DMS 273 (cell line): ENCODE measurements around the gene RAB11A.

ENCODE experiments used
- DNase-seq: peaks from one replicate; lab custom pipeline; 2025; ENCODE audit not compliant: unreplicated experiment; lab: John Stamatoyannopoulos, UW

The RAB11A gene

GRCh38 chr15:65869126-65869953 lies at the start of gene RAB11A:
TSS of gene RAB11A (plus strand) at chr15:65869491. CDS start at chr15:65869586, 95 bp downstream.
- DNase-seq = peak; percentile 97

GRCh38 chr15:65819563-65819960 lies 49.7 kb upstream of the RAB11A start:
- DNase-seq = no peak

GRCh38 chr15:65821070-65821469 lies 48.2 kb upstream of the RAB11A start:
- DNase-seq = no peak

GRCh38 chr15:65822316-65822715 lies 47.0 kb upstream of the RAB11A start:
- DNase-seq = no peak

- peak; percentile 78 for DNase-seq
These were observed 45.1 kb upstream of the RAB11A start for GRCh38 chr15:65824031-65824743.

GRCh38 chr15:65824941-65825544 lies 44.2 kb upstream of the RAB11A start:
- DNase-seq = no peak

GRCh38 chr15:65827065-65827464 lies 42.2 kb upstream of the RAB11A start:
- DNase-seq = no peak

- DNase-seq = no peak
These were observed 40.7 kb upstream of the RAB11A start for GRCh38 chr15:65828585-65828984.

- DNase-seq = peak; percentile 37
These were observed 40.0 kb upstream of the RAB11A start for GRCh38 chr15:65829130-65829764.

- DNase-seq = peak; percentile 98
These were observed 36.5 kb upstream of the RAB11A start for GRCh38 chr15:65832549-65833364.

GRCh38 chr15:65833501-65834205 lies 35.6 kb upstream of the RAB11A start:
- peak; percentile 35 for DNase-seq

GRCh38 chr15:65834603-65835282 lies 34.5 kb upstream of the RAB11A start:
- DNase-seq = no peak

GRCh38 chr15:65835447-65835846 lies 33.8 kb upstream of the RAB11A start:
- DNase-seq = no peak

GRCh38 chr15:65836665-65837064 lies 32.6 kb upstream of the RAB11A start:
- DNase-seq = no peak

- DNase-seq = no peak
These were observed 31.7 kb upstream of the RAB11A start for GRCh38 chr15:65837301-65838294.

- no peak for DNase-seq
These were observed 29.9 kb upstream of the RAB11A start for GRCh38 chr15:65839354-65839901.

GRCh38 chr15:65839985-65840384 lies 29.3 kb upstream of the RAB11A start:
- DNase-seq = no peak
